Mucosa of descending colon (tissue), 3 donors: ENCODE measurements around the gene CAPN9. TPM values are rescaled to one million over a fixed set of nuclear protein-coding genes. Genes with fewer than 3 reads are reported as not detected.
"Not testable (repeated sequence)": the region's sequence is repeated elsewhere in the genome, so short reads cannot be mapped to it uniquely, and the experiment has no call there.

ENCODE experiments used
- ATAC-seq: fragments of 200-7000 bp; cut with Tn5 transposase; one replicate; pipeline ENCODE4 v1.9.1; 2020; ENCODE audit warnings: mild to moderate bottlenecking, moderate library complexity
- DNase-seq, 3 donors: peaks; one replicate each; pipeline ENCODE4 v3.0.0-alpha.2; 2020
- H3K36me3 ChIP-seq: fragments of 200-600 bp; one replicate; pipeline ENCODE4 v1.8.0; 2021; ENCODE audit warnings: low read depth, mild to moderate bottlenecking
- H3K4me1 ChIP-seq: fragments of 200-600 bp; one replicate; pipeline ENCODE4 v1.8.0; 2021; ENCODE audit warnings: low read depth, mild to moderate bottlenecking
- H3K4me3 ChIP-seq: fragments of 200-600 bp; one replicate; pipeline ENCODE4 v1.8.0; 2021; ENCODE audit warnings: mild to moderate bottlenecking
- H3K9me3 ChIP-seq: fragments of 200-600 bp; one replicate; pipeline ENCODE4 v1.8.0; 2021; ENCODE audit warnings: mild to moderate bottlenecking
- CTCF ChIP-seq: fragments of 200-600 bp; IDR thresholded peaks from one replicate; pipeline ENCODE4 v1.8.0; 2022; ENCODE audit warnings: antibody characterized with exemption, mild to moderate bottlenecking
- intact Hi-C, 2 donors: fragments of 100-400 bp; cut with DNase I in 1 of 2; cut with micrococcal nuclease in 1 of 2; formaldehyde crosslinking; loops; one replicate each; pipeline versions ENCODE4 v1.11.0 to v1.11.1; 2022; cut with DNase I, micrococcal nuclease
- total RNA-seq, 3 donors: library from RNA; stranded (reverse); fragmentation: NEBNext Ultra II Directional in 2 of 3; extraction: Animal tissue kit (Norgen Biotek cat#: 25700) in 2 of 3; gene quantifications; one replicate each; pipeline versions ENCODE4 v1.2.1 to v1.2.4, GENCODE V29; 2021 to 2023
- donor health status: DM: no; HTN: no; CAD: no; lungs with moderate emphysema.
- donor health status: DM: no; HTN: no; CAD: no.
- donor health status: DM: no; HTN: yes; CAD: no.

The CAPN9 gene
- total RNA-seq, 3 donors from 2014 or later, result 11.4 to 30.8 (median 28.8) TPM

GRCh38 chr1:230842801-230843200, 95.6 kb downstream of the CAPN9 start:
- no peak overlapping the region for H3K4me3 ChIP-seq
- ATAC-seq (no peak), DNase-seq (no peak)
- no peaks in the 10 kb centered on the region for H3K9me3 ChIP-seq
- H3K36me3 ChIP-seq, result no peaks in the 10 kb centered on the region
- TF ChIP-seq CTCF, result no peak
- intact Hi-C loops, result no loop called here
- no peaks in the 10 kb centered on the region for H3K4me1 ChIP-seq

- no peak for ATAC-seq
- TF ChIP-seq CTCF, result no peak
- intact Hi-C loops, result no loop called here
- Histone ChIP-seq H3K4me3 (no peak overlapping the region), H3K4me1 (no peaks in the 10 kb centered on the region), H3K36me3 (no peaks in the 10 kb centered on the region), H3K9me3 (no peaks in the 10 kb centered on the region)
- DNase-seq, result no peak
Measured at GRCh38 chr1:230843503-230844309, 96.5 kb downstream of the CAPN9 start.

- no peak for ATAC-seq
- intact Hi-C loops, result no loop called here
- no peak for TF ChIP-seq CTCF
Measured at GRCh38 chr1:230844561-230844960, 97.4 kb downstream of the CAPN9 start.

GRCh38 chr1:230845184-230845583, 98.0 kb downstream of the CAPN9 start:
- ATAC-seq, DNase-seq, intact Hi-C loops, H3K4me1 ChIP-seq, H3K4me3 ChIP-seq, H3K36me3 ChIP-seq, H3K9me3 ChIP-seq: not testable (repeated sequence)

More at GRCh38 chr1:230844561-230844960, 97.4 kb downstream of the CAPN9 start:
- H3K4me3 ChIP-seq, result no peak overlapping the region
- no peaks in the 10 kb centered on the region for H3K4me1 ChIP-seq
- DNase-seq, result no peak
- no peaks in the 10 kb centered on the region for H3K36me3 ChIP-seq
- H3K9me3 ChIP-seq, result no peaks in the 10 kb centered on the region

- Histone ChIP-seq H3K4me3 (no peak overlapping the region), H3K4me1 (no peaks in the 10 kb centered on the region), H3K36me3 (no peaks in the 10 kb centered on the region), H3K9me3 (no peaks in the 10 kb centered on the region)
- ATAC-seq (no peak), DNase-seq (no peak)
- intact Hi-C loops, result no loop called here
- TF ChIP-seq CTCF, result no peak
Measured at GRCh38 chr1:230848235-230848634, 101.0 kb downstream of the CAPN9 start.

- Histone ChIP-seq H3K36me3 (no peaks in the 10 kb centered on the region), H3K4me1 (no peaks in the 10 kb centered on the region), H3K4me3 (no peak overlapping the region), H3K9me3 (no peaks in the 10 kb centered on the region)
- TF ChIP-seq CTCF, result no peak
- DNase-seq (peak in 1 of 3 donors; percentile 26), ATAC-seq (peak; percentile 61)
- intact Hi-C loops, result no loop called here
Measured at GRCh38 chr1:230849451-230850224, 102.5 kb downstream of the CAPN9 start.
